Pancreas (tissue), 10 donors: ENCODE measurements around the gene EP300. TPM values are rescaled to one million over a fixed set of nuclear protein-coding genes. Genes with fewer than 3 reads are reported as not detected.

Experiments used
- ATAC-seq, 4 donors: fragments of 200-7000 bp; cut with Tn5 transposase; one replicate each; pipeline versions ENCODE4 v1.8.0 to v1.9.1; 2020; ENCODE audit warnings: mild to moderate bottlenecking in 4 of 4, moderate library complexity in 4 of 4
- DNase-seq, 6 donors: peaks; one replicate each; pipeline ENCODE4 v3.0.0-alpha.2; 2020
- FAIRE-seq: peaks from 2 replicates; lab custom pipeline; 2012; peaks lifted over from hg19 to GRCh38; lab: Jason Lieb, UNC
- H3K27ac ChIP-seq, 4 donors: fragments of 200-600 bp; sonication (generic); 1 replicate in 3 of 4; 2 replicates in 1 of 4; pipeline versions ENCODE4 v1.5.0 to v1.8.0; 2020
- H3K27me3 ChIP-seq, 4 donors: fragments of 200-600 bp; one replicate each; pipeline ENCODE4 v1.8.0; 2021
- H3K36me3 ChIP-seq, 3 donors: fragments of 200-600 bp; sonication (generic) in 1 of 3; one replicate each; pipeline versions ENCODE4 v1.5.0 to v1.8.0; 2020 to 2021
- H3K4me1 ChIP-seq, 3 donors: fragments of 200-600 bp; one replicate each; pipeline ENCODE4 v1.8.0; 2021
- H3K4me3 ChIP-seq, 4 donors: fragments of 200-600 bp; sonication (generic) in 2 of 4; one replicate each; pipeline versions ENCODE4 v1.5.0 to v1.8.0; 2020 to 2021
- H3K9me3 ChIP-seq, 4 donors: fragments of 200-600 bp; one replicate each; pipeline ENCODE4 v1.8.0; 2021
- WGBS, 2 donors: extraction: QIAGEN DNeasy Blood & Tissue Kit; methylation state at CpG; one replicate each; pipeline ENCODE4 v1.1.7; 2013; 5-methylcytosine and 5-hydroxymethylcytosine counted together
- intact Hi-C, 3 donors: fragments of 100-400 bp; cut with DNase I; formaldehyde crosslinking; loops; one replicate each; pipeline versions ENCODE4 v1.11.1 to v1.14.2; 2022
- polyA plus RNA-seq, 2 donors: library from polyadenylated mRNA; stranded (reverse); fragments of 200-250 nt; gene quantifications; one replicate each; pipeline ENCODE4 v1.2.3, GENCODE V29; 2013
- total RNA-seq, 6 donors: library from RNA; stranded (reverse); fragmentation: NEBNext Ultra II Directional in 4 of 6; extraction: Animal tissue kit (Norgen Biotek cat#: 25700) in 4 of 6; gene quantifications; one replicate each; pipeline versions ENCODE4 v1.2.1 to v1.2.4, GENCODE V29; 2021 to 2023
- TF ChIP-seq, protein P1 (sequence below), 4 donors: fragments of 200-600 bp; sonication (generic) in 3 of 4; IDR thresholded peaks; one replicate each; pipeline versions ENCODE4 v1.5.0 to v1.8.0; 2021; ENCODE audit warnings: antibody characterized with exemption in 4 of 4
- donor health status: healthy with polysubstance abuse.
- donor health status: DM: no; HTN: no; CAD: no; lungs with moderate emphysema.
- donor health status: DM: no; HTN: no; CAD: no.
- donor health status: control.
- donor health status: control.
- donor health status: Bipolar disorder and iron deficiency.
- donor health status: DM: yes; HTN: yes; CAD: no.
- donor health status: DM: no; HTN: no; CAD: no.
- donor health status: DM: no; HTN: no; CAD: no.
- donor health status: DM: yes; HTN: yes; CAD: no.

EP300 gene
- total and polyA plus RNA-seq, 8 donors, result 10.0 to 39.7 (median 24.6) TPM

DNA sequence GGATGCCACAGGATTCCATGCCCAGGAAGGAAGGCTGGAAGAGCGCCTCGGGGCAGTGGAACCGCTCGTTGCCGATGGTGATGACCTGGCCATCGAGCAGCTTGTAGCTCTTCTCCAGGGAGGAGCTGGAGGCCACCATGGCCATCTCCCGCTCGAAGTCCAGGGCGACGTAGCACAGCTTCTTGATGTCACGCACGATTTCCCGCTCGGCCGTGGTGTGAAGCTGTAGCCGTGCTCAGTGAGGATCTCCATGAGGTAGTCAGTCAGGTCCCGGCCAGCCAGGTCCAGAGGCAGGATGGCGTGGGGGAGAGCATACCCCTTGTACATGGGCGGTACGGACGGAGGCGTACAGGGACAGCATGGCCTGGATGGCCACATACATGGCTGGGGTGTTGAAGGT, 17.9 kb upstream of the EP300 start:
- H3K36me3 ChIP-seq, result no peaks in the 10 kb centered on the region
- ATAC-seq (no peak), FAIRE-seq (no peak), DNase-seq (peak in 1 of 6 donors; percentile 58)
- 93 to 94% methylated on average over 22 of the region's 22 CpGs for WGBS, 2 donors
- no peaks in the 10 kb centered on the region for H3K9me3 ChIP-seq
- no peaks in the 10 kb centered on the region for H3K27me3 ChIP-seq
- H3K4me1 ChIP-seq, result no peaks in the 10 kb centered on the region
- no peak overlapping the region for H3K27ac ChIP-seq
- TF ChIP-seq, protein P1, sequence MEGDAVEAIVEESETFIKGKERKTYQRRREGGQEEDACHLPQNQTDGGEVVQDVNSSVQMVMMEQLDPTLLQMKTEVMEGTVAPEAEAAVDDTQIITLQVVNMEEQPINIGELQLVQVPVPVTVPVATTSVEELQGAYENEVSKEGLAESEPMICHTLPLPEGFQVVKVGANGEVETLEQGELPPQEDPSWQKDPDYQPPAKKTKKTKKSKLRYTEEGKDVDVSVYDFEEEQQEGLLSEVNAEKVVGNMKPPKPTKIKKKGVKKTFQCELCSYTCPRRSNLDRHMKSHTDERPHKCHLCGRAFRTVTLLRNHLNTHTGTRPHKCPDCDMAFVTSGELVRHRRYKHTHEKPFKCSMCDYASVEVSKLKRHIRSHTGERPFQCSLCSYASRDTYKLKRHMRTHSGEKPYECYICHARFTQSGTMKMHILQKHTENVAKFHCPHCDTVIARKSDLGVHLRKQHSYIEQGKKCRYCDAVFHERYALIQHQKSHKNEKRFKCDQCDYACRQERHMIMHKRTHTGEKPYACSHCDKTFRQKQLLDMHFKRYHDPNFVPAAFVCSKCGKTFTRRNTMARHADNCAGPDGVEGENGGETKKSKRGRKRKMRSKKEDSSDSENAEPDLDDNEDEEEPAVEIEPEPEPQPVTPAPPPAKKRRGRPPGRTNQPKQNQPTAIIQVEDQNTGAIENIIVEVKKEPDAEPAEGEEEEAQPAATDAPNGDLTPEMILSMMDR (IDR thresholded peaks at IDR 0.05), result no peak
- intact Hi-C loops, result no loop called here
- H3K4me3 ChIP-seq, result no peak overlapping the region

GRCh38 chr22:41074941-41075710, 17.3 kb upstream of the EP300 start:
- intact Hi-C loops, result no loop called here
- DNase-seq (no peak), ATAC-seq (no peak), FAIRE-seq (no peak)
- H3K27ac ChIP-seq, result no peak overlapping the region
- no peaks in the 10 kb centered on the region for H3K9me3 ChIP-seq
- no peaks in the 10 kb centered on the region for H3K36me3 ChIP-seq
- no peak overlapping the region for H3K4me3 ChIP-seq
- TF ChIP-seq, protein P1 (IDR thresholded peaks at IDR 0.05), result no peak
- 84 to 91% methylated on average over 26 of the region's 26 CpGs for WGBS, 2 donors
- no peaks in the 10 kb centered on the region for H3K27me3 ChIP-seq
- no peaks in the 10 kb centered on the region for H3K4me1 ChIP-seq

DNA sequence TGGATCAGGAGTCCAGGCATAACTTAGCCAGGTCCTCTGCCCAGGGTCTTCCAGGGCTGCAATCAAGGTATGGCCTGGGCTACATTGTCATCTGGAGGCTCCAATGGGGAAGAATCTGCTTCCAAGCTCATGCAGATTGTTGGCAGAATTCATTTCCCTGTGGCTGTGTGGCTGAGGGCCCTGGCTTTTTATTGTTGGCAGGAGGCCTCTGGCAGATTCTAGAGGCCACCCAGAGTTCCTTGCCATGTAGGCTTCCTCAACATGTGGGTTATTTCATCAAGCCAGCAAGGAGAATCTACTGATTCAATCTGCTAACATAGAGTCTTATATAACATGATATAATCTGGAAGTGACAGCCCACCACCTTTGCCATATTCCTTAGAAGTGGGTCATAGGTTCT, 16.4 kb upstream of the EP300 start:
- TF ChIP-seq, protein P1 (IDR thresholded peaks at IDR 0.05), result no peak
- no peak for ATAC-seq
- no peaks in the 10 kb centered on the region for H3K27me3 ChIP-seq
- no peak for FAIRE-seq
- no peaks in the 10 kb centered on the region for H3K4me1 ChIP-seq
- no peak for DNase-seq
- no peak overlapping the region for H3K27ac ChIP-seq
- no peak overlapping the region for H3K4me3 ChIP-seq
- intact Hi-C loops, result no loop called here
- H3K36me3 ChIP-seq, result no peaks in the 10 kb centered on the region
- no peaks in the 10 kb centered on the region for H3K9me3 ChIP-seq

- DNase-seq (no peak), ATAC-seq (no peak), FAIRE-seq (no peak)
- no peak overlapping the region for H3K27ac ChIP-seq
- TF ChIP-seq, protein P1 (IDR thresholded peaks at IDR 0.05), result no peak
- no peaks in the 10 kb centered on the region for H3K27me3 ChIP-seq
- no peaks in the 10 kb centered on the region for H3K4me1 ChIP-seq
- H3K9me3 ChIP-seq, result no peaks in the 10 kb centered on the region
- no peak overlapping the region for H3K4me3 ChIP-seq
- intact Hi-C loops, result no loop called here
- WGBS, 2 donors, result 85 to 88% methylated on average over 1 of the region's 1 CpG
- H3K36me3 ChIP-seq, result no peaks in the 10 kb centered on the region
These were observed 15.5 kb upstream of the EP300 start for GRCh38 chr22:41076857-41077256.

GRCh38 chr22:41078931-41079330, 13.5 kb upstream of the EP300 start:
- FAIRE-seq (no peak), DNase-seq (no peak), ATAC-seq (no peak)
- H3K27me3 ChIP-seq, result no peaks in the 10 kb centered on the region
- no peaks in the 10 kb centered on the region for H3K36me3 ChIP-seq
- H3K9me3 ChIP-seq, result no peaks in the 10 kb centered on the region
- intact Hi-C loops, result no loop called here
- TF ChIP-seq, protein P1 (IDR thresholded peaks at IDR 0.05), result no peak
- no peak overlapping the region for H3K27ac ChIP-seq
- no peaks in the 10 kb centered on the region for H3K4me1 ChIP-seq
- no peak overlapping the region for H3K4me3 ChIP-seq
- 56 to 63% methylated on average over 1 of the region's 1 CpG for WGBS, 2 donors
